Measurements from ENCODE around the gene TDP2.

The TDP2 gene

DNA sequence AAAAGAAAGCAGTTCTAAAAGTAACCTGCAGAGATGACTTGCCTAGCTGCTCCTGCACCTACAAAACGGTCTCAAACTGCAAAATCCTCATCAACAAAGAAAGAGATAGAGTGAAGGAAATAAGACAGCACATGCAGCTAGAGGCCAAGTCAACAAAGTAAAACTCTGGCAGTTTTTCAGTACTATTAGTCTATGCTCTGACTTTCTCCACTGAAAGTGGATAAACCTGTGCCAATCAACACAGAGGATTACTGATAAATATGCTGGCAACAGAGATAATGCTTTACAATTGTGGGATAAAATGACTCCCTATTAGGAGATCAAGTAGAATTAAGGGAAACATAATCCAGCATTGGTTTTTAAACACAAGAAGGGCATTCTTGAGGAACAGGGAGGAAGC, 34.1 kb downstream of the TDP2 start:
- no peak overlapping the region for H3K4me3 ChIP-seq (ENCODE audit: low read depth, low read length)
- in situ Hi-C loops (cut with HindIII; ENCODE audit: low sequenced_read_pairs): no loop called here
- TF ChIP-seq, protein P1, sequence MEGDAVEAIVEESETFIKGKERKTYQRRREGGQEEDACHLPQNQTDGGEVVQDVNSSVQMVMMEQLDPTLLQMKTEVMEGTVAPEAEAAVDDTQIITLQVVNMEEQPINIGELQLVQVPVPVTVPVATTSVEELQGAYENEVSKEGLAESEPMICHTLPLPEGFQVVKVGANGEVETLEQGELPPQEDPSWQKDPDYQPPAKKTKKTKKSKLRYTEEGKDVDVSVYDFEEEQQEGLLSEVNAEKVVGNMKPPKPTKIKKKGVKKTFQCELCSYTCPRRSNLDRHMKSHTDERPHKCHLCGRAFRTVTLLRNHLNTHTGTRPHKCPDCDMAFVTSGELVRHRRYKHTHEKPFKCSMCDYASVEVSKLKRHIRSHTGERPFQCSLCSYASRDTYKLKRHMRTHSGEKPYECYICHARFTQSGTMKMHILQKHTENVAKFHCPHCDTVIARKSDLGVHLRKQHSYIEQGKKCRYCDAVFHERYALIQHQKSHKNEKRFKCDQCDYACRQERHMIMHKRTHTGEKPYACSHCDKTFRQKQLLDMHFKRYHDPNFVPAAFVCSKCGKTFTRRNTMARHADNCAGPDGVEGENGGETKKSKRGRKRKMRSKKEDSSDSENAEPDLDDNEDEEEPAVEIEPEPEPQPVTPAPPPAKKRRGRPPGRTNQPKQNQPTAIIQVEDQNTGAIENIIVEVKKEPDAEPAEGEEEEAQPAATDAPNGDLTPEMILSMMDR (IDR thresholded peaks at IDR 0.05; ENCODE audit: low read depth, low read length, missing control alignments): no peak
- no peak for DNase-seq (ENCODE audit: low read depth)

DNA sequence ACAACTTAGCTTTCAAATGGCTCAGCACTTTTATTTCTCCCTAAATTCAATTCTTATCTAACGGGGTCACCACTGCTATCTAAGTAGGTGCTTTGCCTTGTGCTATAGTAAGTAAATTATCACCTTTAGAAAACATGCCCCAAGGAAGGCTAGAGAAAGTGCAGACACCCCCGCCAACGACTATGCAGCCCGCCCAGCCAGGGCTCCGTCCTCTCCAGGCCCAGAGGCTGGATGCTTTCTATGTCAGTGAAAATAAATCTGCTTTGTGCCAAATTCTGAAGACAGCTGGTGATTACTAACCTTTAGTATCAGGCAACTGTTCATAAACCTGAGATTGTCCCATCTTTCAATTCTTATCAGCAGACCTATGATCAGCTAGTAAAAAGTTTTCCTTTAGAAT, 35.0 kb downstream of the TDP2 start:
- in situ Hi-C loops (cut with HindIII; ENCODE audit: low sequenced_read_pairs): no loop called here
- no peak overlapping the region for H3K4me3 ChIP-seq (ENCODE audit: low read depth, low read length)
- no peak for DNase-seq (ENCODE audit: low read depth)
- TF ChIP-seq, protein P1 (IDR thresholded peaks at IDR 0.05; ENCODE audit: low read depth, low read length, missing control alignments): no peak

DNA sequence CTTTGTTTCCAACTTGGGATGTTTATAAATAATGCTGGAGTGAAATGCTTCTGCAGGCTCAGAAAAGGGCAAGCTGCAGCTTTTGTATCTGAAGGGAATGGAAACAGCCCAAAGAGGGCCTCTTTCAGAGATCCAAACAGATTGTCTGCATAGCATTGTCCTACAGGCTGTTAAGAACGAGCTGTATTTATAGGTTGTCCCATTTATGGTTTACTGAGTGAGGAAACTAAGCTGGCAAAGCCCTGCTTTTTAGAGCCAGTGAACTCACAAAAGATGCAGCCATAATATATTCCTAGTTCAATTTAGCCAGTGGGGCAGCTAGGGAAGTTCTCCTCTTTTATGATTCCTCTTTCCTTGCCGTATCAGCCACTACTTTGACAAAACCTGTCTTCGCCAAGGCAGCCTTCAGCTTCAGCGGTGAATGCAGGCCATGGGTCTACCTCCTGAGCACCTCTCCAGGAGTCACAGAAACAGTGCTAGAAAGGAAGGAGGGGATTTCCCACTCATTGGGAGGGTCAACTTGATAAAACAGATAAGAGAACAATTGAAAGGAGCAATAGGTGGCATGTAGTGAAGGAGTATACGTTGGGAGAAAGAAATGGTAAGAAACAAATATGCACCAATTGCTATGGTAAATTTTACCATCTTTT, 35.7 kb downstream of the TDP2 start:
- in situ Hi-C loops (cut with HindIII; ENCODE audit: low sequenced_read_pairs): no loop called here
- no peak overlapping the region for H3K4me3 ChIP-seq (ENCODE audit: low read depth, low read length)
- TF ChIP-seq, protein P1 (IDR thresholded peaks at IDR 0.05; ENCODE audit: low read depth, low read length, missing control alignments): no peak
- no peak for DNase-seq (ENCODE audit: low read depth)

DNA sequence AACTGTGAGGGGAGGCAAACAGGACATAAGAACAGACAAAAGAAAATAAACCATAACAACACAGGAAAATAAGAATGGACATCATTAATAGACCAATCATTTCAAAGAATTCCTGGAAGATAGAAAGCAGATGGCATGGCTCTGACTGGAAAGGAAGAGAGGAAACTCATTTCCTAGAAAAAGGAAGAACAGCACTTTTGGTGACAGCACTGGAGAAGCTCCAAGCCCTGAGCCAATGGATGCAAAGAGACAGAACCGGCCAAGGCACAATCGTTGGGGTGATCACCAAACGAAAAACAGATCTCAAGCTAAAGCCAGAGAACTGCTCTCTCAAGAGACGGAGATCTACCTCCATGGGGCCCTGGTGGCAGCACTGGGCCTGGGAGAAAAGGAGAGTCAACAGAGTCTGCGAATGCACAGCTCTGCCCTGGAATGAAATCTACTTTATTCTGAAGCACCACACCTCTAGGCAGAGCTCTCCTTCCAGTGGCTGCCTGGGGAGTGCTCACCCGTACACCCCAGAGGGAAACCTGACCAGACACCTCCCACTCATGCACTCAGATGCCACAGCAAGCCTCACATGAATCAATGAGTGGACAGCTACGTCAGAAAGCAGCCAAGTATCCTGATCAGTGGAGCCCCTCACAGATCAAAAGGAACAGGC, 44.9 kb downstream of the TDP2 start:
- no peak overlapping the region for H3K4me3 ChIP-seq (ENCODE audit: low read depth, low read length)
- in situ Hi-C loops (cut with HindIII; ENCODE audit: low sequenced_read_pairs): no loop called here
- DNase-seq (ENCODE audit: low read depth): no peak
- TF ChIP-seq, protein P1 (IDR thresholded peaks at IDR 0.05; ENCODE audit: low read depth, low read length, missing control alignments): no peak

DNA sequence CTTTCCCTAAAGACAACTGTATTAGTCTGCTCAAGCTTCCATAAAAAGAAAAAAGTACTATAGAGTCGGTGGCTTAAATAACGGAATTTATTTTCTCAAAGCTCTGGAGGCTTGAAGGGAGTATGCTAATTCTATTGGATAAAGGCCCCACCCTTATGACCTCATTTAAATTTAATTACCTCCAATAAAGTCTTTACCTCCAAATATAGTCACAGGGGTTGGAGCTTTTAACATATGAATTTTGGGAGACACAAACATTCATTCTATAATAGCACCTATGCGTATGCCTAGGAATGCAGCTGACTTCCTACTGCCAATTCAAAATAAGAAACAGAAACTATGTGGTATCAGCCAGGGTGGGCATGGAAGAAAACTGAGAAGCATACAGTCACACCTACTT, 46.1 kb downstream of the TDP2 start:
- TF ChIP-seq, protein P1 (IDR thresholded peaks at IDR 0.05; ENCODE audit: low read depth, low read length, missing control alignments): no peak
- no peak overlapping the region for H3K4me3 ChIP-seq (ENCODE audit: low read depth, low read length)
- in situ Hi-C loops (cut with HindIII; ENCODE audit: low sequenced_read_pairs): no loop called here
- no peak for DNase-seq (ENCODE audit: low read depth)

DNA sequence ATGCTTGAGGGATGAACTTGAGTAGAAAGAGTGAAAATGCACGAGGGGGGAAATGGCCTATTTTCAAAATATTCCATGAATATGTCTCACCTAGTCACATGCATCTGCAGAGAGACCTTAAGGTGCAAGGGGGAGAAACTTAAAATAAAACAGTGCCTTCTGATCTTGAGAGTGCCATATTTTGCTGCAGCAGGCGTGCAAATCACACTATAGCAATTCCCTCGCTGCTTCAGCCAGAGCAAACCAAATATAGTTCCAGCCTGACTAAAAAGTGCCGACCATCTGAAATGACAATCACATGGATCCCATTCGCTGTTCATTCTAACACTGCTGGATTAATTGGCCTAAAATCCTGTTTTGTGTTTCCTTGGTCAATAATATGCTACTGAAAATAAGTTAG, 47.0 kb downstream of the TDP2 start:
- DNase-seq (ENCODE audit: low read depth): no peak
- TF ChIP-seq, protein P1 (IDR thresholded peaks at IDR 0.05; ENCODE audit: low read depth, low read length, missing control alignments): no peak
- in situ Hi-C loops (cut with HindIII; ENCODE audit: low sequenced_read_pairs): no loop called here
- no peak overlapping the region for H3K4me3 ChIP-seq (ENCODE audit: low read depth, low read length)
